Activated CD8-positive, alpha-beta T cell treated with anti-CD3 and anti-CD28 coated beads, Interleukin-2, amount 10 ng/mL, durations not matched to agents 7 days and 5 days (primary cell): ENCODE measurements around the gene GNB2. TPM values are rescaled to one million over a fixed set of nuclear protein-coding genes. Genes with fewer than 3 reads are reported as not detected.
"Not testable (repeated sequence)": the region's sequence is repeated elsewhere in the genome, so short reads cannot be mapped to it uniquely, and the experiment has no call there.

ENCODE experiments used
- ATAC-seq: fragments of 150-1000 bp; cut with Tn5 transposase; one replicate; pipeline ENCODE4 v1.10.0; 2021; ENCODE audit warnings: moderate library complexity
- CTCF ChIA-PET: fragments of 350-600 bp; sonication (Branson Sonifier 250); formaldehyde crosslinking; loops from one replicate; lab custom pipeline; 2021; ENCODE audit warnings: antibody characterized with exemption; lab: Charles Lee
- POLR2A ChIA-PET: fragments of 350-600 bp; sonication (Branson Sonifier 250); formaldehyde crosslinking; loops from one replicate; lab custom pipeline; 2021; ENCODE audit warnings: antibody characterized with exemption; lab: Charles Lee
- DNase-seq: peaks from one replicate; pipeline ENCODE4 v3.0.0-alpha.2; 2020
- H3K27ac Mint-ChIP-seq: one replicate; pipeline ENCODE4 v1.8.0; 2021; ENCODE audit warnings: mild to moderate bottlenecking, mixed read lengths
- H3K27me3 Mint-ChIP-seq: one replicate; pipeline ENCODE4 v1.8.0; 2021; ENCODE audit warnings: low read depth, mixed read lengths
- H3K36me3 Mint-ChIP-seq: one replicate; pipeline ENCODE4 v1.8.0; 2021; ENCODE audit warnings: low read depth, mixed read lengths
- H3K4me1 Mint-ChIP-seq: one replicate; pipeline ENCODE4 v1.8.0; 2021; ENCODE audit warnings: low read depth, mixed read lengths
- H3K4me3 Mint-ChIP-seq: one replicate; pipeline ENCODE4 v1.8.0; 2021; ENCODE audit warnings: mild to moderate bottlenecking, mixed read lengths
- H3K9me3 Mint-ChIP-seq: one replicate; pipeline ENCODE4 v1.8.0; 2022; ENCODE audit warnings: mixed read lengths; ENCODE audit not compliant: insufficient read depth
- total RNA-seq, 2 experiments: library from RNA; stranded (reverse); gene quantifications; one replicate each; pipeline ENCODE4 v1.2.3, GENCODE V29; 2021

Gene GNB2
- total RNA-seq, 2 experiments from 2014 or later: 274 to 286 TPM

DNA sequence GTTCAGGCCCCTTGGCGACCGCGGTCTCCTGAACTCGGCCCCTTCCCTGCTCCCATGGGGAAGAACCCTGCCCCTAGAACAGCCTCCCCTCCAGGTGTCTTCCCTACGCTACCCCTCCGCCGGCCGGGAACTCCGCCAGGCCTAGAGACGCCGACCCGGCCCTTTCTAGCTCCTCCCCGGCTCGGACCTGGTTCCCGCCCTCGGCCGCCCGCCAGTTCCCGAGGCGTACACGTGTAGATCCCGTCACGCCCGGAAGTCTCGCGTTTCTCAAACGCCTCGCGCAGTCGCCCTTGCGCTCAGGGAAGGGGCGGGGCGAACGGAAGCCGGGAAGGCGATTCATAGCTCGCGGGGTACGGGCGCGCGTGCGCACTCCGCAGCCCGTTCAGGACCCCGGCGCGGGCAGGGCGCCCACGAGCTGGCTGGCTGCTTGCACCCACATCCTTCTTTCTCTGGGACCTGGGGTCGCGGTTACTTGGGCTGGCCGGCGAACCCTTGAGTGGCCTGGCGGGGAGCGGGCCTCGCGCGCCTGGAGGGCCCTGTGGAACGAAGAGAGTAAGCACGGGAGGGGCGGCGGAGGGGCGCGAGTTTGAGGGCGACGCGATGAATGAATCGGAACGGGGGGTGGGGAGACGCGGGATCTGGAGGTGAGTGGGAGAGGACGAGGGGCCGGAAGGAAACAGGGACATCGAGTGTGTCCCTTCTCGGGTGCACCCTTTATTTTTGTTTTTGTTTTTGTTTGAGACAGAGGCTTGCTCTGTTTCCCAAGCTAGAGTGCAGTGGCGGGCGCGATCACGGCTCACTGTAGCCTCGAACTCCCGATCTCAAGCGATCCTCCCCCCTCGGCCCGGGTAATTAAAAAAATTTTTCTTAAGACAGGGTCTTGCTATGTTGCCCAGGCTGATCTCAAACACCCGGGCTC, 32.5 kb downstream of the GNB2 start, which contains the start of gene POP7:
Gene POP7, plus strand, starts transcription at position 369 of the 919 bp plus-strand sequence. CDS start 710 bp downstream, outside the sequence.
- ATAC-seq (peak; percentile 96), DNase-seq (peak; percentile 99)
- Mint-ChIP-seq H3K4me1 (peaks cover 19% of the 10 kb centered on the region), H3K9me3 (no peaks in the 10 kb centered on the region), H3K36me3 (peaks cover 8% of the 10 kb centered on the region), H3K27me3 (peaks cover 4% of the 10 kb centered on the region), H3K4me3 (peak within 1 kb of the TSS; percentile 96), H3K27ac (peak within 1 kb of the TSS; percentile 98)
- POLR2A ChIA-PET: interaction anchor here (0.6 to 2.3 kb wide), 21 partner anchors 10 to 379 kb away, joined by 3 to 17 read pairs (median 3); partner anchors contain the start of genes FBXO24, GIGYF1, LRCH4 and MEPCE
- CTCF ChIA-PET: interaction anchor here (0.6 to 4.7 kb wide), 65 partner anchors 8 to 557 kb away, joined by 3 to 128 read pairs (median 4); partner anchors contain the start of genes ACTL6B, EPO, FBXO24 and GIGYF1

DNA sequence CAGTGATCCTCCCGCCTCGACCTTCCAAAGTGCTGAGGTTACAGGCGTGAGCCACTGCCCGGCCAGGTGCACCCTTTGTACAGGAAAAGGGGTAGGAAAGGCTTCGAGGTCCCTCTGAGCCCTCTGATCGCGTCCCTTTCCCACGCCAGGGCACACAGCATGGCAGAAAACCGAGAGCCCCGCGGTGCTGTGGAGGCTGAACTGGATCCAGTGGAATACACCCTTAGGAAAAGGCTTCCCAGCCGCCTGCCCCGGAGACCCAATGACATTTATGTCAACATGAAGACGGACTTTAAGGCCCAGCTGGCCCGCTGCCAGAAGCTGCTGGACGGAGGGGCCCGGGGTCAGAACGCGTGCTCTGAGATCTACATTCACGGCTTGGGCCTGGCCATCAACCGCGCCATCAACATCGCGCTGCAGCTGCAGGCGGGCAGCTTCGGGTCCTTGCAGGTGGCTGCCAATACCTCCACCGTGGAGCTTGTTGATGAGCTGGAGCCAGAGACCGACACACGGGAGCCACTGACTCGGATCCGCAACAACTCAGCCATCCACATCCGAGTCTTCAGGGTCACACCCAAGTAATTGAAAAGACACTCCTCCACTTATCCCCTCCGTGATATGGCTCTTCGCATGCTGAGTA, 33.3 kb downstream of the GNB2 start:
- Mint-ChIP-seq H3K4me1 (peaks cover 19% of the 10 kb centered on the region), H3K9me3 (no peaks in the 10 kb centered on the region), H3K27me3 (peaks cover 2% of the 10 kb centered on the region), H3K36me3 (peaks cover 8% of the 10 kb centered on the region), H3K4me3 (peak overlapping the region; percentile 96), H3K27ac (peak overlapping the region; percentile 98)
- POLR2A ChIA-PET: interaction anchor here (1.1 to 2.3 kb wide), 5 partner anchors 10 to 168 kb away, joined by 3 to 17 read pairs (median 11); partner anchors contain the start of genes GIGYF1, SLC12A9 and SRRT
- ATAC-seq: no peak
- DNase-seq: no peak
- CTCF ChIA-PET: interaction anchor here (1.0 to 4.7 kb wide), 7 partner anchors 14 to 145 kb away, joined by 3 to 128 read pairs (median 34); partner anchors contain the start of genes FBXO24, GIGYF1, LRCH4 and SLC12A9

DNA sequence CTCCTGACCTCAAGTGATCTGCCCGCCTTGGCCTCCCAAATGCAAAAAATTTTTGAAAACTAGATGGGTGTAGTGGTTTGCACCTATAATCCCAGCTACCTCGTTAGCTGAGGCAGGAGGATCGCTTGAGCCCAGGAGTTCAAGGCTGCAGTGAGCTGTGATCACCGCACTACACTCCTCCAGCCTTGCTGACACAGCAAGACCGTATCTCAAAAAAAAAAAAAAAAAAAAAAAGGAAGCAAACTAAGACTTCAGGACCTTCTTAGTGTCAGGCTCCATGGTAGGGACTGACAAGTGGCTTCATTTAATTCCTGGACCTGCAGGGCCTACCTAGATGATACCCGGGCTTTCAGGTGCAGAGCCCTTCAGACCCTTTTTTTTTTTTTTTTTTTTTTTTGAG, 34.9 kb downstream of the GNB2 start:
- Mint-ChIP-seq H3K36me3 (peaks cover 8% of the 10 kb centered on the region), H3K4me1 (peaks cover 19% of the 10 kb centered on the region), H3K27me3 (no peaks in the 10 kb centered on the region), H3K27ac (no peak overlapping the region), H3K9me3 (no peaks in the 10 kb centered on the region), H3K4me3 (no peak overlapping the region)
- no peak for DNase-seq
- CTCF ChIA-PET: no interaction called here
- ATAC-seq: no peak
- POLR2A ChIA-PET: interaction anchor here (0.7 to 1.7 kb wide), 2 partner anchors 279 to 505 kb away, joined by 3 read pairs; partner anchors contain the start of gene ZCWPW1

DNA sequence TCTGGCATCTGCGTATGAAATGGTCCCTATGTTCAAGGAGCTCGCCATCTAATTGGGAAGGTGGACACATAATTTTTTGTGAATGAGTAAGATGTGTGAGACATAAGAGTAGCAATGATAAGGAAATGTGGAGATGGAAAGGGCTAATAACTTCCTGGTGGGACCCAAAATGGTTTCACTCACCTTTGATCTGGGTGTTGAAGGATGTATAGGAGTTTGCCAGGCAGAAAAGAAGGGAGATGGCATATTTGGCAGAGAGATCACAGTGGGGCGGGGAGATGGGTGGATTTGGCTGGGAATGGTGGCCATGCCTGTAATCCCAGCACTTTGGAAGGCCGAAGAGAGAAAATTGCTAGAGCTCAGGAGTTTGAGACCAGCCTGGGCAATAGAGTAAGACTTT, 36.9 kb downstream of the GNB2 start:
- ChIA-PET POLR2A (no interaction called here), CTCF (no interaction called here)
- Mint-ChIP-seq H3K36me3 (peaks cover 8% of the 10 kb centered on the region), H3K4me1 (peaks cover 13% of the 10 kb centered on the region), H3K27ac (no peak overlapping the region), H3K4me3 (no peak overlapping the region), H3K27me3 (no peaks in the 10 kb centered on the region), H3K9me3 (no peaks in the 10 kb centered on the region)
- no peak for ATAC-seq
- no peak for DNase-seq

DNA sequence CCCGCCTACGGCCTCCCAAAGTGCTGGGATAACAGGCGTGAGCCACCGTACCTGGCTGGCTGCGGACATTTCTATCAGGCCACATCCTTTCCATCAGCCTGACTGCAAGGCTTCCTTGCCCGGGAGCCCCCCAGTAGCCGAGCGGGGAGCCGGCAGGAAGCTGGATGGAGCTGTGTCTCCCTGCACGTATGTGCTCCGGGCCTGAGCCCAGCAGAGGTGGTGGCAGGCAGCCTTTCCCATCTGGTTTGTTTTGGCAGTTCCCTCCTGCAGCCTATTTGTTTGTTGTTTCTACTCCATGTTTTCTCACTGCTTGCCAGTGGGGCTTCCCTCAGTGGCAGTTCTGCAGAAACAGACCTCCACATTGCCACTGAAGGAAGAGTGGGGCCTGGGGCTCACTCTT, 37.8 kb downstream of the GNB2 start:
- Mint-ChIP-seq H3K27me3 (no peaks in the 10 kb centered on the region), H3K36me3 (peaks cover 8% of the 10 kb centered on the region), H3K9me3 (no peaks in the 10 kb centered on the region), H3K4me3 (no peak overlapping the region), H3K27ac (no peak overlapping the region), H3K4me1 (peaks cover 12% of the 10 kb centered on the region)
- ATAC-seq (no peak), DNase-seq (no peak)
- CTCF ChIA-PET: interaction anchor here (0.5 kb wide), 1 partner anchor 12 kb away, joined by 4 read pairs; no protein-coding TSS in a partner anchor
- POLR2A ChIA-PET: no interaction called here

DNA sequence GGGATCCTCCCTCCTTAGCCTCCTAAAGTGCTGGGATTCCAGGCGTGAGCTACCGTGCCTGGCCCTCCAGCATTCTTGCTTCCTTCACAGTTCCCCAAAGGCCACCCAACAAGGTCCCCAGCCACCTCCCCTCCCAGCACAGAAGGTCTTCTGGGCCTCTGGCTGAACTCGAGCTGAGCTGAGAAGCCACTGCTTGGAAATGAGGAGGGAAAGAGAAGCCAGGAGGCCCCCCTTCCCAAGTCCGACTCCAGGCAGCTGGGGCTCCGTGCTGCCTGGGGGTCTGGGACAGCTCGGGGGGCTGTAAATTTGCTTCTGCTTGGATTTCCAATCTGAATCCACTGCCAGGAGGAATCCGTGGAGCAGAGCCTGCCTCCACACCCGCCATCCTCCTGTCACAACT, 41.2 kb downstream of the GNB2 start:
- H3K36me3 Mint-ChIP-seq: no peaks in the 10 kb centered on the region
- no peak for ATAC-seq
- ChIA-PET POLR2A (interaction anchor here (0.6 kb wide), 1 partner anchor 80 kb away, joined by 3 read pairs; no protein-coding TSS in a partner anchor), CTCF (interaction anchor here (1.0 to 1.7 kb wide), 2 partner anchors 9 to 138 kb away, joined by 3 to 11 read pairs; partner anchors contain the start of genes POP7 and SLC12A9)
- H3K27me3 Mint-ChIP-seq: peaks cover 12% of the 10 kb centered on the region
- no peak for DNase-seq
- H3K4me3 Mint-ChIP-seq: no peak overlapping the region
- H3K27ac Mint-ChIP-seq: no peak overlapping the region
- no peaks in the 10 kb centered on the region for H3K4me1 Mint-ChIP-seq
- H3K9me3 Mint-ChIP-seq: no peaks in the 10 kb centered on the region

DNA sequence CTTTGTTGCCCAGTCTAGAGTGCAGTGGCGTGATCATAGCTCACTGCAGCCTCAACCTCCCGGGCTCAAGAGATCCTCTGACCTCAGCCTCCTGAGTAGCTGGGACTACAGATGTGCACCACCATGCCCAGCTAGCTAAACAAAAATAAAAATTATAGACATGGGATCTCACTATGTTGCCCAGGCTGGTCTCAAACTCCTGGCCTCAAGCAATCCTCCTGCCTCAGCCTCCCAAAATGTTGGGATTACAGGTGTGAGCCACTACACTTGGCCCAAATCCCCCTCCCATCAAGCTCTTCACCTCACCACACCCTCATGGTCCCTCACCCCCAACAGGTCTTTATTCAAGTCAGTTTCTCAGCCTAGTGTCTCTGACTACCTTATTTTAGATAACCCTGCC, 43.5 kb downstream of the GNB2 start:
- DNase-seq, H3K27ac Mint-ChIP-seq, ATAC-seq, H3K4me3 Mint-ChIP-seq, H3K9me3 Mint-ChIP-seq, POLR2A ChIA-PET, H3K36me3 Mint-ChIP-seq, H3K4me1 Mint-ChIP-seq: not testable (repeated sequence)
- peaks cover 29% of the 10 kb centered on the region for H3K27me3 Mint-ChIP-seq
- CTCF ChIA-PET: interaction anchor here (1.2 to 4.3 kb wide), 2 partner anchors 9 to 12 kb away, joined by 7 to 22 read pairs; partner anchors contain the start of gene POP7

DNA sequence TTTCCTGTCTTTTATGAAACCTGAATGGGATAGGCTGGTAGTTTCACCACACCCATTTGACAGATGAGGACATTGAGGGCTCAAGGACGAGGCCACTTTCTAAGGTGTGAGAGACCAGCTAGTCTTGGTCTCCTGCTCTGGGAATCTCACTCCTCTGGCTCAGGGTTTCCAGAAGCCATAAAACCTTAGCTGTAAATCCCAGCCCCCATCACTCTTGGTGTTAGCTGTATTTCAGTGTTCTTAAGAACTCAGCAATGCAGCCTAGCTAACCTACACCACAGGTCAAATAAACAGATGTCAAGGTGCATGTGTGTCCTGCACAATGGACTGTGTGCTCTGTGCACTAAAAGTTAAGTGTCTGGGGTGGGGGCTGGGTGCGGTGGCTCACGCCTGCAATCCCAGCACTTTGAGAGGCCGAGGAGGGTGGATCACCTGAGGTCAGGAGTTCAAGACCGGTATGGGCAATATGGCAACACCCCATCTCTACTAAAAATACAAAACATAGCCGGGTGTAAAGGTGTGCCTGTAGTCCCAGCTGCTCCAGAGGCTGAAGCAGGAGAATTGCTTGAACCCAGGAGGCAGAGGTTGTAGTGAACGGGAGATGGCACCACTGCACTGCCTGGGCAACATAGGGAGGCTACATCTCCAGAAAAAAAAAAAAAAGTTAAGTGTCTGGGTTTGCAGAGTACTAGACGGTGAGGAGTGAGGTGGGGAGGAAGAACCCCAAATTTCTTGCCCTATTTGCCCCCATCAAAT, 46.2 kb downstream of the GNB2 start:
- peaks cover 36% of the 10 kb centered on the region for H3K27me3 Mint-ChIP-seq
- no peaks in the 10 kb centered on the region for H3K36me3 Mint-ChIP-seq
- H3K27ac Mint-ChIP-seq: no peak overlapping the region
- ATAC-seq (peak; percentile 20), DNase-seq (no peak)
- no peak overlapping the region for H3K4me3 Mint-ChIP-seq
- ChIA-PET POLR2A (interaction anchor here (1.5 kb wide), 1 partner anchor 14 kb away, joined by 4 read pairs; the partner anchor contains the start of gene POP7), CTCF (interaction anchor here (2.5 to 4.3 kb wide), 2 partner anchors 14 kb away, joined by 8 to 22 read pairs; partner anchors contain the start of gene POP7)
- H3K4me1 Mint-ChIP-seq: no peaks in the 10 kb centered on the region
- no peaks in the 10 kb centered on the region for H3K9me3 Mint-ChIP-seq

DNA sequence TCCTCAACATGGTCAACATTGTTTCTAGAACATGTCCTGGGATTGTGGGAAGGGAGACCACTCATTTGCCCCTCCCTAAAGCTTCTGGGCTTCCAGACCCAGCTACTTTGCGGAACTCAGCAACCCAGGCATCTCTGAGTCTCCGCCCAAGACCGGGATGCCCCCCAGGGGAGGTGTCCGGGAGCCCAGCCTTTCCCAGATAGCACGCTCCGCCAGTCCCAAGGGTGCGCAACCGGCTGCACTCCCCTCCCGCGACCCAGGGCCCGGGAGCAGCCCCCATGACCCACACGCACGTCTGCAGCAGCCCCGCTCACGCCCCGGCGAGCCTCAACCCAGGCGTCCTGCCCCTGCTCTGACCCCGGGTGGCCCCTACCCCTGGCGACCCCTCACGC, 46.7 kb downstream of the GNB2 start, which contains the start of gene EPO:
Gene EPO, plus strand, starts transcription at position 190 of the 392 bp plus-strand sequence. CDS start 513 bp downstream, outside the sequence.
- DNase-seq (no peak), ATAC-seq (no peak)
- H3K27me3 Mint-ChIP-seq: peaks cover 36% of the 10 kb centered on the region
- peaks cover 3% of the 10 kb centered on the region for H3K4me1 Mint-ChIP-seq
- CTCF ChIA-PET: interaction anchor here (2.5 kb wide), 1 partner anchor 15 kb away, joined by 8 read pairs; the partner anchor contains the start of gene POP7
- no peak within 1 kb of the TSS for H3K4me3 Mint-ChIP-seq
- H3K27ac Mint-ChIP-seq: no peak within 1 kb of the TSS
- no peaks in the 10 kb centered on the region for H3K36me3 Mint-ChIP-seq
- no peaks in the 10 kb centered on the region for H3K9me3 Mint-ChIP-seq
- POLR2A ChIA-PET: no interaction called here

DNA sequence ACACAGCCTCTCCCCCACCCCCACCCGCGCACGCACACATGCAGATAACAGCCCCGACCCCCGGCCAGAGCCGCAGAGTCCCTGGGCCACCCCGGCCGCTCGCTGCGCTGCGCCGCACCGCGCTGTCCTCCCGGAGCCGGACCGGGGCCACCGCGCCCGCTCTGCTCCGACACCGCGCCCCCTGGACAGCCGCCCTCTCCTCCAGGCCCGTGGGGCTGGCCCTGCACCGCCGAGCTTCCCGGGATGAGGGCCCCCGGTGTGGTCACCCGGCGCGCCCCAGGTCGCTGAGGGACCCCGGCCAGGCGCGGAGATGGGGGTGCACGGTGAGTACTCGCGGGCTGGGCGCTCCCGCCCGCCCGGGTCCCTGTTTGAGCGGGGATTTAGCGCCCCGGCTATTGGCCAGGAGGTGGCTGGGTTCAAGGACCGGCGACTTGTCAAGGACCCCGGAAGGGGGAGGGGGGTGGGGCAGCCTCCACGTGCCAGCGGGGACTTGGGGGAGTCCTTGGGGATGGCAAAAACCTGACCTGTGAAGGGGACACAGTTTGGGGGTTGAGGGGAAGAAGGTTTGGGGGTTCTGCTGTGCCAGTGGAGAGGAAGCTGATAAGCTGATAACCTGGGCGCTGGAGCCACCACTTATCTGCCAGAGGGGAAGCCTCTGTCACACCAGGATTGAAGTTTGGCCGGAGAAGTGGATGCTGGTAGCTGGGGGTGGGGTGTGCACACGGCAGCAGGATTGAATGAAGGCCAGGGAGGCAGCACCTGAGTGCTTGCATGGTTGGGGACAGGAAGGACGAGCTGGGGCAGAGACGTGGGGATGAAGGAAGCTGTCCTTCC, 47.3 kb downstream of the GNB2 start:
- Mint-ChIP-seq H3K4me3 (no peak overlapping the region), H3K27ac (no peak overlapping the region), H3K4me1 (peaks cover 4% of the 10 kb centered on the region), H3K9me3 (no peaks in the 10 kb centered on the region), H3K27me3 (peaks cover 36% of the 10 kb centered on the region), H3K36me3 (no peaks in the 10 kb centered on the region)
- POLR2A ChIA-PET: no interaction called here
- CTCF ChIA-PET: interaction anchor here (1.5 to 2.5 kb wide), 2 partner anchors 15 to 131 kb away, joined by 4 to 8 read pairs; partner anchors contain the start of genes POP7 and SLC12A9
- DNase-seq: no peak
- no peak for ATAC-seq
